ENCODE data around the gene SSTR4. TPM values are rescaled to one million over a fixed set of nuclear protein-coding genes. Genes with fewer than 3 reads are reported as not detected.

SSTR4 gene
- total and polyA plus RNA-seq, 2 donors (not counting 3 experiments of a cell fraction or from before 2014, with no cell fraction given) = not detected

GRCh38 chr20:23020230-23021018, 14.7 kb upstream of the SSTR4 start:
- FAIRE-seq = no peak

More at GRCh38 chr20:23020230-23021018, 14.7 kb upstream of the SSTR4 start:
- no peak for TF ChIP-seq EZH2 (IDR thresholded peaks at IDR 0.05; ENCODE audit: borderline replicate concordance, low read depth, low read length, severe bottlenecking)
- no peak for TF ChIP-seq MAX (IDR thresholded peaks at IDR 0.05; ENCODE audit: insufficient read depth, insufficient read length)
- TF ChIP-seq JUN (IDR thresholded peaks at IDR 0.05; ENCODE audit: borderline replicate concordance, insufficient read depth, insufficient read length, low read depth) = no peak
- TF ChIP-seq POLR2AphosphoS5 (IDR thresholded peaks at IDR 0.05; ENCODE audit: insufficient read depth, low read depth, low read length) = no peak
- no peak for TF ChIP-seq CTCF (IDR thresholded peaks at IDR 0.05; ENCODE audit: extremely low read depth in 1 of 2, insufficient read depth in 1 of 2, low read depth in 1 of 2, low read length in 2 of 2)
- no peak for TF ChIP-seq MYC (IDR thresholded peaks at IDR 0.05; ENCODE audit: low read depth, low read length)
- no peak for TF ChIP-seq GATA2 (IDR thresholded peaks at IDR 0.05; ENCODE audit: insufficient read depth, insufficient read length, low read depth, low read length)
- no peak for TF ChIP-seq FOS (IDR thresholded peaks at IDR 0.05; ENCODE audit: borderline replicate concordance, insufficient read depth, low read length)
- TF ChIP-seq POLR2A (IDR thresholded peaks at IDR 0.05; ENCODE audit: low read depth, low read length) = no peak
- DNase-seq (ENCODE audit: low read depth, low spot score) = no peak
- Histone ChIP-seq H3K4me1 (ENCODE audit: control insufficient read depth, extremely low read depth, insufficient read depth, low read length) (no peaks in the 10 kb centered on the region), H2AFZ (ENCODE audit: low read depth, low read length) (no peak overlapping the region), H3K9ac (replicated peaks; ENCODE audit: extremely low read depth, insufficient read depth, low read length) (no peak overlapping the region), H3K4me2 (ENCODE audit: insufficient read depth, low read length) (no peak overlapping the region), H3K79me2 (ENCODE audit: control insufficient read depth, insufficient read depth, low read length) (no peaks in the 10 kb centered on the region), H3K9me1 (replicated peaks; ENCODE audit: control insufficient read depth, extremely low read depth, insufficient read depth, low read length) (no peaks in the 10 kb centered on the region), H3K36me3 (ENCODE audit: control insufficient read depth in 2 of 2, extremely low read depth in 1 of 2, insufficient read depth in 2 of 2, low read length in 2 of 2) (no peaks in the 10 kb centered on the region), H3K27me3 (ENCODE audit: control insufficient read depth in 2 of 2, insufficient read depth in 2 of 2, low read length in 2 of 2) (no peaks in the 10 kb centered on the region), H4K20me1 (replicated peaks; ENCODE audit: control insufficient read depth, extremely low read depth, insufficient read depth, low read length) (no peaks in the 10 kb centered on the region), H3K9me3 (replicated peaks; ENCODE audit: control insufficient read depth, insufficient read depth, low read length) (no peaks in the 10 kb centered on the region), H3K4me3 (replicated peaks in 1 of 3; ENCODE audit: insufficient read depth in 1 of 3, low read depth in 1 of 3, low read length in 3 of 3) (no peak overlapping the region), H3K27ac (ENCODE audit: insufficient read depth, low read depth, low read length) (no peak overlapping the region)
- no TSS peak for BruUV-seq (replicated peaks)
- dilution Hi-C loops (cut with MboI; ENCODE audit: extremely low pct_ligation_motif_present, low sequenced_read_pairs) (no loop called here), intact Hi-C loops (cut with micrococcal nuclease) (no loop called here)
- POLR2A ChIA-PET = no interaction called here
- CTCF ChIA-PET = interaction anchor here (1.0 to 1.4 kb wide), 2 partner anchors 181 to 320 kb away, joined by 3 to 8 read pairs; no protein-coding TSS in a partner anchor
